Measurements from ENCODE around the gene PLCB4.
A peak's percentile ranks its signal among the peaks of the same experiment; 100 is the strongest.

PLCB4 gene

DNA sequence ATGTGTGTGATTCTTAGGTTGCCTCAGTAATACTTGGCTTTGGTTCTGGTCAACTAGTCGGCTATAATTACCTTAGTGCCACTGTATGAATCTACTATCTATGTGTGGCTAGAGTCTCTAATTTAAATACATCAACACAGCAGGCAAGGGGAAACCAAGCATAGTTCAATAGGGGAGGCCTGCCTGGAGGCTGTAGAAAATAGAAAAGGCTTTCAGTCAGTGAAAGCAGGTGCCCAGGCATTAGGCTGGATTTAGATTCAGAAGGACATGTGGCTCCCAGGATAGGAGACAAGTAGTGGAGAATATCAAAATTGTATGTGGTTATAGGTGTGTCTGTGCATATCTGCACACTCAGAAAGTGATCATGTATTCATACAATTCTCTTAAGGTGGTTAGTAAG, 330.4 kb downstream of the PLCB4 start:
- no peak for DNase-seq (ENCODE audit: low read depth)
- TF ChIP-seq, protein P1, sequence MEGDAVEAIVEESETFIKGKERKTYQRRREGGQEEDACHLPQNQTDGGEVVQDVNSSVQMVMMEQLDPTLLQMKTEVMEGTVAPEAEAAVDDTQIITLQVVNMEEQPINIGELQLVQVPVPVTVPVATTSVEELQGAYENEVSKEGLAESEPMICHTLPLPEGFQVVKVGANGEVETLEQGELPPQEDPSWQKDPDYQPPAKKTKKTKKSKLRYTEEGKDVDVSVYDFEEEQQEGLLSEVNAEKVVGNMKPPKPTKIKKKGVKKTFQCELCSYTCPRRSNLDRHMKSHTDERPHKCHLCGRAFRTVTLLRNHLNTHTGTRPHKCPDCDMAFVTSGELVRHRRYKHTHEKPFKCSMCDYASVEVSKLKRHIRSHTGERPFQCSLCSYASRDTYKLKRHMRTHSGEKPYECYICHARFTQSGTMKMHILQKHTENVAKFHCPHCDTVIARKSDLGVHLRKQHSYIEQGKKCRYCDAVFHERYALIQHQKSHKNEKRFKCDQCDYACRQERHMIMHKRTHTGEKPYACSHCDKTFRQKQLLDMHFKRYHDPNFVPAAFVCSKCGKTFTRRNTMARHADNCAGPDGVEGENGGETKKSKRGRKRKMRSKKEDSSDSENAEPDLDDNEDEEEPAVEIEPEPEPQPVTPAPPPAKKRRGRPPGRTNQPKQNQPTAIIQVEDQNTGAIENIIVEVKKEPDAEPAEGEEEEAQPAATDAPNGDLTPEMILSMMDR (conservative IDR thresholded peaks at IDR 0.05; ENCODE audit: low read depth, low read length): no peak
- H3K4me3 ChIP-seq (ENCODE audit: low read depth, low read length): no peak overlapping the region

DNA sequence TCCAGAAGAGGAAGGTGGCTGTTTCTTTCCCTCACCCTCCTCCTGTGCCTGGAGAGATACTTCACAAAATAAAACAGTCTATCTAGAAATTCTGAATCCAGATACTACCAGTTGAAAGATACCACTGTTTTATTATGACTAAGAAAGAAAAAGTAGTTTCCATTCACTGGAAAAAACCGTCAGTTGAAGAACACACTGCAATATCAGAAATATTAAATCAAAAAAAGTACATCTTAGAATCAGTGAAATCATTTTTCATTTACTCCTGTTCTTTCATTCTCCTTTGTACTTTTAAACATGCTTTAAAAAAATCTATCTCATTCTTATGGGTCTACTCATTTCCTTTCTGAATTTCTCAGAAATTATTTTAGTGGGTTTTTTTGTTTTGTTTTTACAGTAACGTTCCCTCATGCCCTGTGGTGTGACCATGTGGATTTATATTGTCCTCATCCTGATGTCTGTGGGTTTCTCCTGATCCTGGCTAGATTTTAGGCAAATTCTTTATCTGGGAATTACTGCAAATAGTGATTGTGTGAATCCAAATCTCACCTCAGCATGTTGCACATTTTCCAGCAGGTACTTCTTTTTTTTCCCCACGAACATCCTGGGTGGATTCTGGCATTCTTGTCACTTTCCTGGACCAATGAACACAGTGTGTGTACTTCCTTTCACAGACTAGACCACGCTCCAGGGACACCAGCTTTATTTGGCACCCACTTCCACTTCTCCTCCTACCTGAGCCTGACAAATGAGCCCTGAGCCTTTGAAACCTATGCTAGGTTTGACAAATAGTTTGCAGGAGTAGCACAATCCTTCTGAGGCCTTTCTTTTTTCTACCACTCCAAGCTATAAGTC, 331.5 kb downstream of the PLCB4 start:
- peak; percentile 36 for DNase-seq (ENCODE audit: low read depth)
- TF ChIP-seq, protein P1 (conservative IDR thresholded peaks at IDR 0.05; ENCODE audit: low read depth, low read length): no peak
- no peak overlapping the region for H3K4me3 ChIP-seq (ENCODE audit: low read depth, low read length)

DNA sequence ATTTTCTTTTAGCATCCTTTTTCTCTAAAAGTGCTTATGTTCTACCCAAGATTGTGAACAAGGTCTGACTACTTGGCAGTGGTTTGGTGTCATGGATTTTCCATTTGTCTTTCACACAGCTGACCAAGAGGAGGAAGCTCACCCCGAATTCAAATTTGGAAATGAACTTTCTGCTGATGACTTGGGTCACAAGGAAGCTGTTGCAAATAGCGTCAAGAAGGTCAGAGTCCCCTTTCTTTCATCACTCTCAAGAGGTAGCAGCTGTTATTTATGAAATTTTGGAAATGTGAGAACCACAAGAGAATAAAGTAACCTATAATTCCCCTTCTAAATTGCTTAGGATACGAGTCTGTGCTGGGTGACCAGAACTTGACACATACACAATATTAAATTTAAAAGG, 332.5 kb downstream of the PLCB4 start:
- no peak for DNase-seq (ENCODE audit: low read depth)
- TF ChIP-seq, protein P1 (conservative IDR thresholded peaks at IDR 0.05; ENCODE audit: low read depth, low read length): no peak
- H3K4me3 ChIP-seq (ENCODE audit: low read depth, low read length): no peak overlapping the region

DNA sequence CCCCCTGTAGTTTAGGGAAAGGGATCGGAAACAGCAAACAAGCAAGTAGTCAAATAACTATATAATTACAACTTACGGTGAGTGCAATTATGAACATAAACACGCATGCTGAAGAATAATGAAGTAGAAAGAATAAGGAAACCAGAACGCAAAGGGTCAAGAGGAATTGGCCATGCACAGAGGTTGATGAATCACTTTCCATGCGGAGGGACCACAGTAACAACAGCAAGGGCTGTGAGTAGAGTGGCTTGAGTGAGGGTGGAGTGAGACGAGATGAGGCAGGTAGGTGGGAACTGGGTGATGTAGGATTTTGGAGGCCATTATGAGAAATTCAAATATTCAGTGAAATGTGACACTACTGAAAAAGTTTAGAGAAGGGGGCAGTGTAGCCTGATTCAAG, 333.3 kb downstream of the PLCB4 start:
- DNase-seq (ENCODE audit: low read depth): no peak
- TF ChIP-seq, protein P1 (conservative IDR thresholded peaks at IDR 0.05; ENCODE audit: low read depth, low read length): no peak
- no peak overlapping the region for H3K4me3 ChIP-seq (ENCODE audit: low read depth, low read length)

DNA sequence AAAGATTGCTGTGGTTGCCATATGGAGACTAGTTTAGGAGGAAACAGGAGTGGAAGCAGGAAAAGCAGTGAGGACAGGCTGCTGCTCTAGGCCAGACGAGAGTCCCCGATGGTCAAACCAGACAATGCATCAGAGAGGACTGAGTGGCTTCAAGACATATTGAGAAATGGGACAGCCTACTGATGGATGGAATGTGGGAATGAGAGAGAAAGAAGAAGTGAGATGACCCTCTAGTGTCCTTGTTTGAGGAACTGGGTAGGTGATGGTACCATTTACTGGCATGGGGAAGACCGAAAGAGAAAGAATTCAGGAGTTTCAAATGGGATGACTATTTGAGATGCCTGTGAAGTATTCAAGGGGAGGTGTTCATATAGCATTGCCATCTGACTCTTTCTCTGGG, 333.7 kb downstream of the PLCB4 start:
- TF ChIP-seq, protein P1 (conservative IDR thresholded peaks at IDR 0.05; ENCODE audit: low read depth, low read length): no peak
- DNase-seq (ENCODE audit: low read depth): no peak
- no peak overlapping the region for H3K4me3 ChIP-seq (ENCODE audit: low read depth, low read length)

DNA sequence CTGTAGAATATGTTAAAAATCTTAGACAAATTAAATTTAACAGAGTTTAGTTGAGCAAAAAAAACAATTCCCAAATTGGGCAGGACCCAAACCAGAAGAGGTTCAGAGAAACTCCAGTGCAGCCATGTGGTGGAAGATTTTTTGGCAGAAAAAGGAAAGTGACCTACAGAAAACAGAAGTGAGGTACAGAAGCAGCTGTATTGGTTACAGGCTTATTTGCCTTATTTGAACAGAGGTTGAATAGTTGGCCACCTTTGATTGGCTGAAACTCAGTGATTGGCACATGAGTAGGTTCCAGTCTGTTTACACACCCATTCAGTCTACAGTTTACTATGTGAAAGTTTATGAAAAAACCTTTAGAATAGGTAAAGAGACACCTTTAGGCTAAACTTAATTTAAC, 334.6 kb downstream of the PLCB4 start:
- no peak for DNase-seq (ENCODE audit: low read depth)
- TF ChIP-seq, protein P1 (conservative IDR thresholded peaks at IDR 0.05; ENCODE audit: low read depth, low read length): no peak
- H3K4me3 ChIP-seq (ENCODE audit: low read depth, low read length): no peak overlapping the region

All from choroid plexus epithelial cell (primary cell).